Hepatocyte (in vitro differentiated cells): ENCODE data around the gene KRTAP12-3.

Source experiments
- CTCF ChIP-seq: fragments of 200-600 bp; sonication (generic); IDR thresholded peaks from 2 replicates; pipeline ENCODE4 v1.5.1; 2016; ENCODE audit warnings: antibody characterized with exemption, mild to moderate bottlenecking; ENCODE audit not compliant: poor library complexity
- EZH2 ChIP-seq: fragments of 200-600 bp; sonication (generic); IDR thresholded peaks from 2 replicates; pipeline ENCODE4 v1.6.1; 2016; ENCODE audit warnings: antibody characterized with exemption, mild to moderate bottlenecking, borderline replicate concordance
- EZH2phosphoT487 ChIP-seq: fragments of 200-600 bp; sonication (generic); IDR thresholded peaks from one replicate; pipeline ENCODE4 v1.6.1; 2018; ENCODE audit warnings: antibody characterized with exemption, mild to moderate bottlenecking, low read depth, moderate library complexity; ENCODE audit not compliant: unreplicated experiment, severe bottlenecking

- TF ChIP-seq CTCF, result no peak
- no peak for TF ChIP-seq EZH2
- TF ChIP-seq EZH2phosphoT487, result no peak
These were observed 864 bp upstream of the KRTAP12-3 start for GRCh38 chr21:44656868-44657267.
